Caco-2 (cell line): ENCODE measurements around the gene ZNF19. TPM values are rescaled to one million over a fixed set of nuclear protein-coding genes. Genes with fewer than 3 reads are reported as not detected.

Experiments
- BruUV-seq: library from RNA; stranded (reverse); fragments of 400-500 nt; replicated peaks from 2 replicates; lab custom pipeline; 2021; lab: Mats Ljungman, UMichigan
- CTCF ChIA-PET: fragments of 300-600 bp; sonication (Branson Sonifier 250); formaldehyde crosslinking; loops from one replicate; lab custom pipeline; 2022; ENCODE audit warnings: antibody characterized with exemption; lab: Charles Lee
- POLR2A ChIA-PET: fragments of 300-600 bp; sonication (Branson Sonifier 250); formaldehyde crosslinking; loops from one replicate; lab custom pipeline; 2022; ENCODE audit warnings: antibody characterized with exemption; lab: Charles Lee
- DNase-seq, 2 experiments: peaks; one replicate each; pipeline versions ENCODE4 v3.0.0 to v3.0.0-alpha.2; 2020 to 2022
- H3K27me3 ChIP-seq: replicated peaks from 2 replicates; pipeline ENCODE4 v1.6.0; 2011; ENCODE audit warnings: low read length; ENCODE audit not compliant: control insufficient read depth, insufficient read depth
- H3K36me3 ChIP-seq: 2 replicates; pipeline ENCODE4 v1.5.1; 2011; ENCODE audit warnings: low read length; ENCODE audit not compliant: control insufficient read depth, insufficient read depth
- H3K4me1 ChIP-seq: fragments of 250-450 bp; sonication (Bioruptor Pico); 2 replicates; pipeline ENCODE4 v1.5.1; 2020; ENCODE audit warnings: mild to moderate bottlenecking
- H3K4me3 ChIP-seq: 2 replicates; pipeline ENCODE4 v1.5.1; 2011; ENCODE audit warnings: low read depth, mild to moderate bottlenecking, control low read depth, low read length
- H3K9me3 ChIP-seq: fragments of 250-450 bp; sonication (Bioruptor Pico); 2 replicates; pipeline ENCODE4 v1.5.1; 2020; ENCODE audit warnings: mild to moderate bottlenecking, moderate library complexity
- H3K27ac Mint-ChIP-seq: one replicate; pipeline ENCODE4 v1.8.0; 2022; ENCODE audit warnings: mixed read lengths; ENCODE audit not compliant: unreplicated experiment
- H3K27me3 Mint-ChIP-seq: one replicate; pipeline ENCODE4 v1.8.0; 2022; ENCODE audit warnings: mixed read lengths; ENCODE audit not compliant: insufficient read depth, unreplicated experiment
- H3K36me3 Mint-ChIP-seq: one replicate; pipeline ENCODE4 v1.8.0; 2022; ENCODE audit warnings: mild to moderate bottlenecking, mixed read lengths; ENCODE audit not compliant: insufficient read depth, unreplicated experiment
- H3K4me1 Mint-ChIP-seq: one replicate; pipeline ENCODE4 v1.8.0; 2022; ENCODE audit warnings: low read depth, mixed read lengths; ENCODE audit not compliant: unreplicated experiment
- H3K4me3 Mint-ChIP-seq: one replicate; pipeline ENCODE4 v1.8.0; 2022; ENCODE audit warnings: mild to moderate bottlenecking, moderate library complexity, mixed read lengths; ENCODE audit not compliant: unreplicated experiment
- H3K9me3 Mint-ChIP-seq: one replicate; pipeline ENCODE4 v1.8.0; 2022; ENCODE audit warnings: mixed read lengths; ENCODE audit not compliant: unreplicated experiment
- intact Hi-C: fragments of 100-400 bp; cut with micrococcal nuclease; formaldehyde crosslinking; loops from one replicate; pipeline ENCODE4 v1.10.0; 2022; ENCODE audit not compliant: unreplicated experiment
- total RNA-seq: library from RNA; stranded (reverse); gene quantifications from 2 replicates; pipeline ENCODE4 v1.2.3, GENCODE V29; 2022
- TF ChIP-seq, protein P1 (sequence below), 2 experiments: fragments of 200-600 bp in 1 of 2; IDR thresholded peaks; 1 replicate in 1 of 2; 2 replicates in 1 of 2; pipeline versions ENCODE4 v1.5.1 to v1.8.0; 2011 to 2022; ENCODE audit warnings: antibody characterized with exemption in 1 of 2, control low read depth in 1 of 2, inconsistent platforms in 1 of 2, low read depth in 1 of 2, low read length in 1 of 2, mild to moderate bottlenecking in 1 of 2, moderate library complexity in 1 of 2; ENCODE audit not compliant: insufficient read depth in 1 of 2, severe bottlenecking in 1 of 2, unreplicated experiment in 1 of 2

Gene ZNF19
- total RNA-seq, 1 experiment from 2014 or later: 5.1 TPM

- CTCF ChIA-PET: no interaction called here
- no peak for DNase-seq
Observed at GRCh38 chr16:71459510-71459909, 29.6 kb downstream of the ZNF19 start.

DNA sequence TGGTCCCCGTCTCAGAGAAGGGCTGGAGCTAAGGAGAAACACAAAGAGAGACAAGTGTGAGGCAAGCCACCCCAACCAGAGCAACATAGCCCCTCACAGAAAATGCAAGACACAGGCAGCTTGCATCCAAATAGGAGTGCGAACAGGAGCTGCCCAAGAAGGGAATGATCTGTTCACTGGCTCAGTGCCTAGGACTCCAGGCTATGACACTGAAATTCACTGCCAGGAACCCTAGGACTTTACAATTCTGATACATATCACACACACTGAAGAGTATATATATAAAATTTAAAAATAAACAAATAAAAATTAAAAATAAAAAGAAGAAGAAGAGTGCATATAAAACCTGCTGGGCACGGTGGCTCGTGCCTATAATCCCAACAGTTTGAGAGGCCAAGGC lies 32.3 kb downstream of the ZNF19 start:
- Histone ChIP-seq H3K4me1 (peaks cover 7% of the 10 kb centered on the region; the same call in 1 of the 2 replicates), H3K36me3 (0 out of 2 replicates have a peak, but pooled peaks cover 1% of the 10 kb centered on the region), H3K27me3 (no peaks in the 10 kb centered on the region), H3K9me3 (no peaks in the 10 kb centered on the region), H3K4me3 (no peak overlapping the region)
- no peak for DNase-seq
- Mint-ChIP-seq H3K9me3 (peaks cover 11% of the 10 kb centered on the region), H3K4me1 (no peaks in the 10 kb centered on the region), H3K27ac (no peak overlapping the region), H3K36me3 (peaks cover 26% of the 10 kb centered on the region), H3K4me3 (no peak overlapping the region), H3K27me3 (no peaks in the 10 kb centered on the region)
- ChIA-PET POLR2A (no interaction called here), CTCF (no interaction called here)
- intact Hi-C loops: no loop called here
- no TSS peak for BruUV-seq
- TF ChIP-seq, protein P1, sequence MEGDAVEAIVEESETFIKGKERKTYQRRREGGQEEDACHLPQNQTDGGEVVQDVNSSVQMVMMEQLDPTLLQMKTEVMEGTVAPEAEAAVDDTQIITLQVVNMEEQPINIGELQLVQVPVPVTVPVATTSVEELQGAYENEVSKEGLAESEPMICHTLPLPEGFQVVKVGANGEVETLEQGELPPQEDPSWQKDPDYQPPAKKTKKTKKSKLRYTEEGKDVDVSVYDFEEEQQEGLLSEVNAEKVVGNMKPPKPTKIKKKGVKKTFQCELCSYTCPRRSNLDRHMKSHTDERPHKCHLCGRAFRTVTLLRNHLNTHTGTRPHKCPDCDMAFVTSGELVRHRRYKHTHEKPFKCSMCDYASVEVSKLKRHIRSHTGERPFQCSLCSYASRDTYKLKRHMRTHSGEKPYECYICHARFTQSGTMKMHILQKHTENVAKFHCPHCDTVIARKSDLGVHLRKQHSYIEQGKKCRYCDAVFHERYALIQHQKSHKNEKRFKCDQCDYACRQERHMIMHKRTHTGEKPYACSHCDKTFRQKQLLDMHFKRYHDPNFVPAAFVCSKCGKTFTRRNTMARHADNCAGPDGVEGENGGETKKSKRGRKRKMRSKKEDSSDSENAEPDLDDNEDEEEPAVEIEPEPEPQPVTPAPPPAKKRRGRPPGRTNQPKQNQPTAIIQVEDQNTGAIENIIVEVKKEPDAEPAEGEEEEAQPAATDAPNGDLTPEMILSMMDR (IDR thresholded peaks at IDR 0.05; ENCODE audit: insufficient read depth in 1 of 2, low read depth in 1 of 2, low read length in 1 of 2, severe bottlenecking in 1 of 2, unreplicated experiment in 1 of 2): no peak

More at GRCh38 chr16:71459510-71459909, 29.6 kb downstream of the ZNF19 start:
- Mint-ChIP-seq H3K27me3 (no peaks in the 10 kb centered on the region), H3K36me3 (peaks cover 15% of the 10 kb centered on the region), H3K4me1 (no peaks in the 10 kb centered on the region), H3K4me3 (no peak overlapping the region), H3K9me3 (no peaks in the 10 kb centered on the region), H3K27ac (no peak overlapping the region)
- POLR2A ChIA-PET: no interaction called here
- Histone ChIP-seq H3K4me1 (peaks cover 7% of the 10 kb centered on the region; the same call in 1 of the 2 replicates), H3K36me3 (0 out of 2 replicates have a peak, but pooled peaks cover 1% of the 10 kb centered on the region), H3K27me3 (no peaks in the 10 kb centered on the region), H3K4me3 (no peak overlapping the region), H3K9me3 (no peaks in the 10 kb centered on the region)
- no TSS peak for BruUV-seq
- intact Hi-C loops: no loop called here
- TF ChIP-seq, protein P1 (IDR thresholded peaks at IDR 0.05; ENCODE audit: insufficient read depth in 1 of 2, low read depth in 1 of 2, low read length in 1 of 2, severe bottlenecking in 1 of 2, unreplicated experiment in 1 of 2): no peak

GRCh38 chr16:71453036-71453435 lies 36.1 kb downstream of the ZNF19 start:
- no TSS peak for BruUV-seq
- Histone ChIP-seq H3K27me3 (no peaks in the 10 kb centered on the region), H3K4me1 (no peaks in the 10 kb centered on the region), H3K4me3 (no peak overlapping the region), H3K9me3 (peaks cover 21% of the 10 kb centered on the region), H3K36me3 (peaks cover 6% of the 10 kb centered on the region)
- Mint-ChIP-seq H3K27me3 (no peaks in the 10 kb centered on the region), H3K4me1 (no peaks in the 10 kb centered on the region), H3K9me3 (peaks cover 46% of the 10 kb centered on the region), H3K27ac (no peak overlapping the region), H3K36me3 (peaks cover 51% of the 10 kb centered on the region), H3K4me3 (no peak overlapping the region)
- POLR2A ChIA-PET: no interaction called here
- DNase-seq: no peak
- intact Hi-C loops: no loop called here
- TF ChIP-seq, protein P1 (IDR thresholded peaks at IDR 0.05; ENCODE audit: insufficient read depth in 1 of 2, low read depth in 1 of 2, low read length in 1 of 2, severe bottlenecking in 1 of 2, unreplicated experiment in 1 of 2): no peak
- CTCF ChIA-PET: no interaction called here
